Measurements from ENCODE around the gene ACAD9.

DNA sequence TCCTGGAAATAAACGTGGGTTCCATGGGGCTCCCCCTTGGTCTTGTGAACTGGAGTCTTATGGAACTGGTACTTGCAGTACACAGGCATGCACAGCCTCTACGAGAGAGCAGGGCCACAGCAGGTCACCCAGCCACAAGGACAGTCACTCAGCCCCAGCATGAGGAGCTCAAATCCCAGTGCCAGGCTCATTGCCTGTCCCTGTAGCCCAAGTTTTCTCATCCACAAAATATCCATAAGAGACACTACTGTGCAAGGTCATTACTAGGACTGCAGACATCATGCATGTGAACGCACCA is 66.4 kb downstream of the ACAD9 start:
- TF ChIP-seq, protein P1, sequence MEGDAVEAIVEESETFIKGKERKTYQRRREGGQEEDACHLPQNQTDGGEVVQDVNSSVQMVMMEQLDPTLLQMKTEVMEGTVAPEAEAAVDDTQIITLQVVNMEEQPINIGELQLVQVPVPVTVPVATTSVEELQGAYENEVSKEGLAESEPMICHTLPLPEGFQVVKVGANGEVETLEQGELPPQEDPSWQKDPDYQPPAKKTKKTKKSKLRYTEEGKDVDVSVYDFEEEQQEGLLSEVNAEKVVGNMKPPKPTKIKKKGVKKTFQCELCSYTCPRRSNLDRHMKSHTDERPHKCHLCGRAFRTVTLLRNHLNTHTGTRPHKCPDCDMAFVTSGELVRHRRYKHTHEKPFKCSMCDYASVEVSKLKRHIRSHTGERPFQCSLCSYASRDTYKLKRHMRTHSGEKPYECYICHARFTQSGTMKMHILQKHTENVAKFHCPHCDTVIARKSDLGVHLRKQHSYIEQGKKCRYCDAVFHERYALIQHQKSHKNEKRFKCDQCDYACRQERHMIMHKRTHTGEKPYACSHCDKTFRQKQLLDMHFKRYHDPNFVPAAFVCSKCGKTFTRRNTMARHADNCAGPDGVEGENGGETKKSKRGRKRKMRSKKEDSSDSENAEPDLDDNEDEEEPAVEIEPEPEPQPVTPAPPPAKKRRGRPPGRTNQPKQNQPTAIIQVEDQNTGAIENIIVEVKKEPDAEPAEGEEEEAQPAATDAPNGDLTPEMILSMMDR (IDR thresholded peaks at IDR 0.05): no peak
- TF ChIP-seq POLR2A (IDR thresholded peaks at IDR 0.05): no peak
- no peak for TF ChIP-seq POLR2AphosphoS5 (IDR thresholded peaks at IDR 0.05)
